CD1c-positive myeloid dendritic cell (primary cell): Measurements from ENCODE around the gene PDF.

Experiments used
- DNase-seq: peaks from one replicate; pipeline ENCODE4 v3.0.0-alpha.2; 2016; ENCODE audit errors: extremely low spot score

The PDF gene

DNA sequence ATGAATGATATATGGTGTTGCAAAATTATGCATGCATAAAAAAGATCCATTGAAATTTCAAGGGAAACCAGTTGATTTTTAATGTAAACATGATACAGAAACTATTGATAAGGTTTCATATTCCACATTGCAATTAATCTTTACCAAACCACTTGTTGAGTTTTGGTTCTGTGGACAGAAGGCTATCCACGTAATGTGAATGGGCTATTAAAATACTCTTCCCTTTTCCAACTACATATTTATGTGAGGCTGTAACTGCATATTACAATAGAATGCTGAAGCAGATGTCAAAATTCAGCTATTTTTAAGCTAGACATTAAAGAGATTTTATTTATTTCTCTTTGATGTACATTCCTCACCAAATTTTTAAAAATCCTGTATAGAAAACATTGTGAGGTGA lies 53.0 kb downstream of the PDF start:
- no peak for DNase-seq
